Activated CD4-positive, alpha-beta memory T cell treated with anti-CD3 and anti-CD28 coated beads for 36 hours (primary cell): ENCODE results near the gene MYO1C. TPM values are rescaled to one million over a fixed set of nuclear protein-coding genes. Genes with fewer than 3 reads are reported as not detected.

Experiments
- CTCF ChIA-PET: fragments of 350-600 bp; sonication (Branson Sonifier 250); formaldehyde crosslinking; loops from one replicate; lab custom pipeline; 2021; ENCODE audit warnings: antibody characterized with exemption, inconsistent platforms; lab: Charles Lee
- POLR2A ChIA-PET: fragments of 350-600 bp; sonication (Branson Sonifier 250); formaldehyde crosslinking; loops from one replicate; lab custom pipeline; 2021; ENCODE audit warnings: antibody characterized with exemption; lab: Charles Lee
- DNase-seq: peaks from one replicate; pipeline ENCODE4 v3.0.0-alpha.2; 2020
- H3K27ac Mint-ChIP-seq: one replicate; pipeline ENCODE4 v1.8.0; 2021; ENCODE audit warnings: mixed read lengths
- H3K27me3 Mint-ChIP-seq: one replicate; pipeline ENCODE4 v1.8.0; 2021; ENCODE audit warnings: mixed read lengths
- H3K36me3 Mint-ChIP-seq: one replicate; pipeline ENCODE4 v1.8.0; 2021; ENCODE audit warnings: mixed read lengths
- H3K4me1 Mint-ChIP-seq: one replicate; pipeline ENCODE4 v1.8.0; 2021; ENCODE audit warnings: low read depth, mixed read lengths
- H3K4me3 Mint-ChIP-seq: one replicate; pipeline ENCODE4 v1.8.0; 2021; ENCODE audit warnings: mild to moderate bottlenecking, mixed read lengths
- H3K9me3 Mint-ChIP-seq: one replicate; pipeline ENCODE4 v1.8.0; 2021; ENCODE audit warnings: mixed read lengths
- intact Hi-C: fragments of 100-400 bp; cut with micrococcal nuclease; formaldehyde crosslinking; loops from one replicate; pipeline ENCODE4 v1.15.1; 2023
- total RNA-seq, 2 experiments: library from RNA; stranded (reverse); gene quantifications; one replicate each; pipeline ENCODE4 v1.2.3, GENCODE V29; 2021

The MYO1C gene
- total RNA-seq, 2 experiments from 2014 or later, result 42.8 to 46.7 TPM

GRCh38 chr17:1505586-1505985 lies 13.1 kb upstream of the MYO1C start:
- intact Hi-C loops, result no loop called here
- Mint-ChIP-seq H3K27ac (no peak overlapping the region), H3K27me3 (no peaks in the 10 kb centered on the region), H3K9me3 (no peaks in the 10 kb centered on the region), H3K4me3 (no peak overlapping the region), H3K4me1 (peaks cover 3% of the 10 kb centered on the region), H3K36me3 (peaks cover 17% of the 10 kb centered on the region)
- DNase-seq, result no peak
- POLR2A ChIA-PET, result interaction anchor here (0.8 kb wide), 1 partner anchor 9 kb away, joined by 3 read pairs; no protein-coding TSS in a partner anchor
- CTCF ChIA-PET, result interaction anchor here (1.2 kb wide), 1 partner anchor 173 kb away, joined by 3 read pairs; no protein-coding TSS in a partner anchor

GRCh38 chr17:1504866-1505265 lies 12.4 kb upstream of the MYO1C start:
- CTCF ChIA-PET, result interaction anchor here (0.5 to 1.0 kb wide), 2 partner anchors 11 to 125 kb away, joined by 3 read pairs; no protein-coding TSS in a partner anchor

GRCh38 chr17:1503699-1504098 lies 11.2 kb upstream of the MYO1C start:
- H3K27ac Mint-ChIP-seq, result no peak overlapping the region
- intact Hi-C loops, result no loop called here
- H3K4me1 Mint-ChIP-seq, result no peaks in the 10 kb centered on the region
- DNase-seq, result no peak
- H3K27me3 Mint-ChIP-seq, result no peaks in the 10 kb centered on the region
- CTCF ChIA-PET, result no interaction called here
- peaks cover 7% of the 10 kb centered on the region for H3K36me3 Mint-ChIP-seq
- POLR2A ChIA-PET, result no interaction called here
- H3K4me3 Mint-ChIP-seq, result no peak overlapping the region
- H3K9me3 Mint-ChIP-seq, result no peaks in the 10 kb centered on the region

More at GRCh38 chr17:1504866-1505265, 12.4 kb upstream of the MYO1C start:
- peaks cover 16% of the 10 kb centered on the region for H3K36me3 Mint-ChIP-seq
- H3K4me1 Mint-ChIP-seq, result peaks cover 3% of the 10 kb centered on the region
- intact Hi-C loops, result no loop called here
- POLR2A ChIA-PET, result interaction anchor here (0.6 kb wide), 1 partner anchor 153 kb away, joined by 3 read pairs; no protein-coding TSS in a partner anchor
- H3K27ac Mint-ChIP-seq, result no peak overlapping the region
- H3K27me3 Mint-ChIP-seq, result no peaks in the 10 kb centered on the region
- DNase-seq, result no peak
- no peak overlapping the region for H3K4me3 Mint-ChIP-seq
- no peaks in the 10 kb centered on the region for H3K9me3 Mint-ChIP-seq

- POLR2A ChIA-PET, result no interaction called here
- no peaks in the 10 kb centered on the region for H3K9me3 Mint-ChIP-seq
- no peak overlapping the region for H3K27ac Mint-ChIP-seq
- H3K36me3 Mint-ChIP-seq, result no peaks in the 10 kb centered on the region
- no peaks in the 10 kb centered on the region for H3K4me1 Mint-ChIP-seq
- CTCF ChIA-PET, result interaction anchor here (0.8 kb wide), 2 partner anchors 18 kb away, joined by 3 read pairs; partner anchors contain the start of gene INPP5K
- DNase-seq, result no peak
- intact Hi-C loops, result no loop called here
- H3K27me3 Mint-ChIP-seq, result no peaks in the 10 kb centered on the region
- no peak overlapping the region for H3K4me3 Mint-ChIP-seq
Measured at GRCh38 chr17:1498869-1499268, 6.4 kb upstream of the MYO1C start.

GRCh38 chr17:1498233-1498632 lies 5.7 kb upstream of the MYO1C start:
- Mint-ChIP-seq H3K4me1 (no peaks in the 10 kb centered on the region), H3K27me3 (no peaks in the 10 kb centered on the region), H3K27ac (no peak overlapping the region), H3K4me3 (no peak overlapping the region), H3K9me3 (no peaks in the 10 kb centered on the region), H3K36me3 (no peaks in the 10 kb centered on the region)
- intact Hi-C loops, result no loop called here
- ChIA-PET POLR2A (no interaction called here), CTCF (interaction anchor here (0.8 to 1.0 kb wide), 2 partner anchors 18 to 133 kb away, joined by 3 to 5 read pairs; partner anchors contain the start of gene INPP5K)
- DNase-seq, result no peak

GRCh38 chr17:1497831-1498230 lies 5.3 kb upstream of the MYO1C start:
- no peak for DNase-seq
- CTCF ChIA-PET, result interaction anchor here (0.6 to 1.0 kb wide), 3 partner anchors 19 to 132 kb away, joined by 3 to 5 read pairs (median 3); partner anchors contain the start of gene INPP5K
- POLR2A ChIA-PET, result no interaction called here
- H3K27me3 Mint-ChIP-seq, result no peaks in the 10 kb centered on the region
- no peaks in the 10 kb centered on the region for H3K9me3 Mint-ChIP-seq
- H3K4me1 Mint-ChIP-seq, result no peaks in the 10 kb centered on the region
- intact Hi-C loops, result no loop called here
- H3K36me3 Mint-ChIP-seq, result no peaks in the 10 kb centered on the region
- H3K27ac Mint-ChIP-seq, result no peak overlapping the region
- no peak overlapping the region for H3K4me3 Mint-ChIP-seq

GRCh38 chr17:1496869-1497268 lies 4.4 kb upstream of the MYO1C start:
- H3K4me1 Mint-ChIP-seq, result no peaks in the 10 kb centered on the region
- no peaks in the 10 kb centered on the region for H3K36me3 Mint-ChIP-seq
- no peak overlapping the region for H3K4me3 Mint-ChIP-seq
- intact Hi-C loops, result no loop called here
- ChIA-PET POLR2A (no interaction called here), CTCF (no interaction called here)
- no peak for DNase-seq
- H3K27me3 Mint-ChIP-seq, result no peaks in the 10 kb centered on the region
- H3K27ac Mint-ChIP-seq, result no peak overlapping the region
- H3K9me3 Mint-ChIP-seq, result no peaks in the 10 kb centered on the region

GRCh38 chr17:1495265-1495989 lies 2.9 kb upstream of the MYO1C start:
- no peaks in the 10 kb centered on the region for H3K27me3 Mint-ChIP-seq
- no peaks in the 10 kb centered on the region for H3K36me3 Mint-ChIP-seq
- intact Hi-C loops, result no loop called here
- CTCF ChIA-PET, result interaction anchor here (1.2 to 1.7 kb wide), 2 partner anchors 21 to 130 kb away, joined by 4 to 5 read pairs; partner anchors contain the start of gene INPP5K
- H3K4me3 Mint-ChIP-seq, result no peak overlapping the region
- H3K4me1 Mint-ChIP-seq, result peaks cover 4% of the 10 kb centered on the region
- no peak overlapping the region for H3K27ac Mint-ChIP-seq
- DNase-seq, result no peak
- H3K9me3 Mint-ChIP-seq, result no peaks in the 10 kb centered on the region
- POLR2A ChIA-PET, result interaction anchor here (0.5 to 0.9 kb wide), 2 partner anchors 10 to 361 kb away, joined by 3 read pairs; no protein-coding TSS in a partner anchor

GRCh38 chr17:1494736-1495253 lies 2.3 kb upstream of the MYO1C start:
- DNase-seq, result no peak
- H3K27me3 Mint-ChIP-seq, result no peaks in the 10 kb centered on the region
- CTCF ChIA-PET, result interaction anchor here (1.0 to 1.7 kb wide), 3 partner anchors 21 to 129 kb away, joined by 3 to 5 read pairs (median 4); partner anchors contain the start of gene INPP5K
- intact Hi-C loops, result no loop called here
- no peaks in the 10 kb centered on the region for H3K9me3 Mint-ChIP-seq
- peaks cover 6% of the 10 kb centered on the region for H3K4me1 Mint-ChIP-seq
- POLR2A ChIA-PET, result interaction anchor here (0.5 kb wide), 2 partner anchors 75 to 362 kb away, joined by 3 read pairs; no protein-coding TSS in a partner anchor
- no peaks in the 10 kb centered on the region for H3K36me3 Mint-ChIP-seq
- H3K4me3 Mint-ChIP-seq, result no peak overlapping the region
- no peak overlapping the region for H3K27ac Mint-ChIP-seq

GRCh38 chr17:1494203-1494602 lies 1.7 kb upstream of the MYO1C start:
- intact Hi-C loops, result no loop called here
- Mint-ChIP-seq H3K9me3 (no peaks in the 10 kb centered on the region), H3K4me3 (no peak overlapping the region), H3K27ac (no peak overlapping the region), H3K27me3 (no peaks in the 10 kb centered on the region), H3K36me3 (no peaks in the 10 kb centered on the region), H3K4me1 (peaks cover 6% of the 10 kb centered on the region)
- no peak for DNase-seq
- CTCF ChIA-PET, result interaction anchor here (1.0 kb wide), 1 partner anchor 21 kb away, joined by 3 read pairs; no protein-coding TSS in a partner anchor
- POLR2A ChIA-PET, result no interaction called here

GRCh38 chr17:1493291-1493980 lies 950 bp upstream of the MYO1C start:
- no peaks in the 10 kb centered on the region for H3K36me3 Mint-ChIP-seq
- H3K27ac Mint-ChIP-seq, result no peak overlapping the region
- DNase-seq, result no peak
- ChIA-PET CTCF (interaction anchor here (1.0 to 1.5 kb wide), 2 partner anchors 22 kb away, joined by 3 to 5 read pairs; no protein-coding TSS in a partner anchor), POLR2A (interaction anchor here (1.0 to 1.3 kb wide), 2 partner anchors 21 to 23 kb away, joined by 3 to 4 read pairs; partner anchors contain the start of gene INPP5K)
- H3K9me3 Mint-ChIP-seq, result no peaks in the 10 kb centered on the region
- H3K4me1 Mint-ChIP-seq, result peaks cover 14% of the 10 kb centered on the region
- no peaks in the 10 kb centered on the region for H3K27me3 Mint-ChIP-seq
- intact Hi-C loops, result no loop called here
- no peak overlapping the region for H3K4me3 Mint-ChIP-seq
